ENCODE measurements around the gene EFNB2. TPM values are rescaled to one million over a fixed set of nuclear protein-coding genes. Genes with fewer than 3 reads are reported as not detected.

Gene EFNB2
- polyA plus RNA-seq, 1 donor from 2014 or later = 53.1 TPM

DNA sequence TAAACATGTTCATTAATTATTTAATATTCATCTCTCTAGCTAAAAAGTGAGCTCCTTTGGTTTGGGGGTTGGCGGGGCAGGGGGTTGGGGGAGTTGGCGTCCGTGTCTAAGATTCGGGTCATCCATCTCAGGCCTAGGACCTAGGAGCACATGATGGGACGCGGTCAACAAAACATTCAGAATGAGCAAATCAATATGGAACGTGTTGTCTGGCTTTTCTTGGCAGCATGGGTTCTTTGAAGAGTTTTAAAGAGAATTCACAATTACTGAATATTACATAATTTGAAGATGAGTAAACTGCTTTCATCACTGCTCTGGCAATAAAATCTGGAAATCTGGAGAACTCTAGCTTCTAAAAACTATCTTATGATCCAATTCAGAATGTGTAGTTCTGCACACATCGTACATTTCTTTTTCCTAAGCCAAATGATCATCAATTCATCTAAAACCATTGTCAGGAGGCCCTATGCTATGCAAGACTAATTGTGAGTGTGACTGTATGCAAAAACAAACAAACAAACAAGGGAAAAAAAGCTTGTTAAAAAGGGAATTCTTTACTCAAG lies 37.9 kb upstream of the EFNB2 start:
- Histone ChIP-seq H4K20me1 (ENCODE audit: insufficient read depth) (no peaks in the 10 kb centered on the region), H3K9me2 (ENCODE audit: insufficient read depth, low read length) (no peaks in the 10 kb centered on the region), H3K79me2 (replicated peaks; ENCODE audit: insufficient read depth, low read length) (no peaks in the 10 kb centered on the region), H3K9ac (ENCODE audit: low read length) (no peak overlapping the region), H3K4me3 (ENCODE audit: low read length) (no peak overlapping the region), H2AFZ (ENCODE audit: low read depth, low read length) (no peak overlapping the region), H3K36me3 (ENCODE audit: insufficient read depth, low read length) (no peaks in the 10 kb centered on the region), H3K27ac (ENCODE audit: low read length) (no peak overlapping the region), H3F3A (ENCODE audit: insufficient read depth, low read length, poor library complexity, severe bottlenecking) (no peaks in the 10 kb centered on the region), H3K27me3 (ENCODE audit: insufficient read depth, low read depth, low read length) (no peaks in the 10 kb centered on the region), H3K4me2 (ENCODE audit: low read length) (no peak overlapping the region), H3K9me3 (ENCODE audit: low read length) (no peaks in the 10 kb centered on the region)
- TF ChIP-seq POLR2AphosphoS5 (IDR thresholded peaks at IDR 0.05) (no peak), EP300 (conservative IDR thresholded peaks at IDR 0.05; ENCODE audit: poor library complexity, severe bottlenecking) (no peak), SMC3 (conservative IDR thresholded peaks at IDR 0.05; ENCODE audit: poor library complexity) (no peak), TAF1 (IDR thresholded peaks at IDR 0.05; ENCODE audit: low read depth) (no peak), RAD21 (conservative IDR thresholded peaks at IDR 0.05) (no peak), CTCF (IDR thresholded peaks at IDR 0.05; ENCODE audit: poor library complexity, severe bottlenecking) (no peak), MXI1 (conservative IDR thresholded peaks at IDR 0.05; ENCODE audit: poor library complexity, severe bottlenecking) (no peak), EZH2 (IDR thresholded peaks at IDR 0.05; ENCODE audit: borderline replicate concordance, insufficient read depth, low read length, poor library complexity, severe bottlenecking) (no peak)
- TF ChIP-seq, protein P1, sequence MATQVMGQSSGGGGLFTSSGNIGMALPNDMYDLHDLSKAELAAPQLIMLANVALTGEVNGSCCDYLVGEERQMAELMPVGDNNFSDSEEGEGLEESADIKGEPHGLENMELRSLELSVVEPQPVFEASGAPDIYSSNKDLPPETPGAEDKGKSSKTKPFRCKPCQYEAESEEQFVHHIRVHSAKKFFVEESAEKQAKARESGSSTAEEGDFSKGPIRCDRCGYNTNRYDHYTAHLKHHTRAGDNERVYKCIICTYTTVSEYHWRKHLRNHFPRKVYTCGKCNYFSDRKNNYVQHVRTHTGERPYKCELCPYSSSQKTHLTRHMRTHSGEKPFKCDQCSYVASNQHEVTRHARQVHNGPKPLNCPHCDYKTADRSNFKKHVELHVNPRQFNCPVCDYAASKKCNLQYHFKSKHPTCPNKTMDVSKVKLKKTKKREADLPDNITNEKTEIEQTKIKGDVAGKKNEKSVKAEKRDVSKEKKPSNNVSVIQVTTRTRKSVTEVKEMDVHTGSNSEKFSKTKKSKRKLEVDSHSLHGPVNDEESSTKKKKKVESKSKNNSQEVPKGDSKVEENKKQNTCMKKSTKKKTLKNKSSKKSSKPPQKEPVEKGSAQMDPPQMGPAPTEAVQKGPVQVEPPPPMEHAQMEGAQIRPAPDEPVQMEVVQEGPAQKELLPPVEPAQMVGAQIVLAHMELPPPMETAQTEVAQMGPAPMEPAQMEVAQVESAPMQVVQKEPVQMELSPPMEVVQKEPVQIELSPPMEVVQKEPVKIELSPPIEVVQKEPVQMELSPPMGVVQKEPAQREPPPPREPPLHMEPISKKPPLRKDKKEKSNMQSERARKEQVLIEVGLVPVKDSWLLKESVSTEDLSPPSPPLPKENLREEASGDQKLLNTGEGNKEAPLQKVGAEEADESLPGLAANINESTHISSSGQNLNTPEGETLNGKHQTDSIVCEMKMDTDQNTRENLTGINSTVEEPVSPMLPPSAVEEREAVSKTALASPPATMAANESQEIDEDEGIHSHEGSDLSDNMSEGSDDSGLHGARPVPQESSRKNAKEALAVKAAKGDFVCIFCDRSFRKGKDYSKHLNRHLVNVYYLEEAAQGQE (IDR thresholded peaks at IDR 0.05; ENCODE audit: borderline replicate concordance) = no peak

- Histone ChIP-seq H3K79me2 (replicated peaks; ENCODE audit: insufficient read depth, low read length) (peaks cover 18% of the 10 kb centered on the region), H4K20me1 (ENCODE audit: insufficient read depth) (peaks cover 15% of the 10 kb centered on the region), H3K27ac (ENCODE audit: low read length) (no peak overlapping the region), H3K4me3 (ENCODE audit: low read length) (no peak overlapping the region), H3K4me2 (ENCODE audit: low read length) (no peak overlapping the region), H3K36me3 (ENCODE audit: insufficient read depth, low read length) (no peaks in the 10 kb centered on the region), H3K9ac (ENCODE audit: low read length) (no peak overlapping the region), H3K27me3 (ENCODE audit: insufficient read depth, low read depth, low read length) (no peaks in the 10 kb centered on the region), H3K9me2 (ENCODE audit: insufficient read depth, low read length) (no peaks in the 10 kb centered on the region), H2AFZ (ENCODE audit: low read depth, low read length) (no peak overlapping the region), H3F3A (ENCODE audit: insufficient read depth, low read length, poor library complexity, severe bottlenecking) (no peaks in the 10 kb centered on the region), H3K9me3 (ENCODE audit: low read length) (no peaks in the 10 kb centered on the region)
- TF ChIP-seq EZH2 (IDR thresholded peaks at IDR 0.05; ENCODE audit: borderline replicate concordance, insufficient read depth, low read length, poor library complexity, severe bottlenecking) (no peak), CTCF (IDR thresholded peaks at IDR 0.05; ENCODE audit: poor library complexity, severe bottlenecking) (no peak), EP300 (conservative IDR thresholded peaks at IDR 0.05; ENCODE audit: poor library complexity, severe bottlenecking) (no peak), RAD21 (conservative IDR thresholded peaks at IDR 0.05) (no peak), MXI1 (conservative IDR thresholded peaks at IDR 0.05; ENCODE audit: poor library complexity, severe bottlenecking) (no peak), SMC3 (conservative IDR thresholded peaks at IDR 0.05; ENCODE audit: poor library complexity) (no peak), POLR2AphosphoS5 (IDR thresholded peaks at IDR 0.05) (no peak), TAF1 (IDR thresholded peaks at IDR 0.05; ENCODE audit: low read depth) (no peak)
- TF ChIP-seq, protein P1 (IDR thresholded peaks at IDR 0.05; ENCODE audit: borderline replicate concordance) = no peak
These were observed 34.9 kb upstream of the EFNB2 start for GRCh38 chr13:106570299-106570852.

Measured in neural cell (in vitro differentiated cells).